NCI-H2029 (cell line): ENCODE data around the gene SLC4A7.

ENCODE experiments used
- DNase-seq: peaks from one replicate; lab custom pipeline; 2025; lab: John Stamatoyannopoulos, UW

Gene SLC4A7

GRCh38 chr3:27325419-27325818, 158.8 kb downstream of the SLC4A7 start:
- DNase-seq: no peak

GRCh38 chr3:27324686-27325085, 159.5 kb downstream of the SLC4A7 start:
- DNase-seq: no peak

DNA sequence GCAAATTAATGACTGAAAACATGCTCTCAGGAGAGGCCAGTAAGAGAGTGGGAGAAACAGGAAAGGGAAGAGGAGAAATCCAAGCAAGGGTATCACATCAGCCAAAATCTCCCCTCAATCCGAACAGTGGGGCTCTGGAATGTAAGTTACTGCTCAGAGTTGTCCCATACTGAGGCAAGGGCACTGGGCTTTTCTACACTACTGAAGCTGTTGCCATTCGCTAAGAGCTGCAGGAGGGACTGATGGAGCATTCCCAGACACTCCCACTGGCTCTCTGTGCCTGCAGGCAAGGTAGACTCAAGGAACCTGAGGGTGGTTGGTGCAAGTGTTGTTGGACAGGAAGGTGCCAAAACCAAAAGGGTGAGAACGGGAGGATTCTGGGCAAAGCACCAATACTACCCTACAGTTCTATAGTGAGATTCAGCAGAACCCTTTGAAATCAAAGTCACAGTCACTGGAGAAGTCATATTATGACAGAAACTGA, 161.1 kb downstream of the SLC4A7 start:
- no peak for DNase-seq
